DMS114 treated with DMSO at 0.1 percent for 48 hours (cell line): ENCODE data around the gene ABHD14A.
"Not testable (repeated sequence)": the region's sequence is repeated elsewhere in the genome, so short reads cannot be mapped to it uniquely, and the experiment has no call there.

ENCODE experiments used
- DNase-seq: peaks from one replicate; lab custom pipeline; 2025; ENCODE audit not compliant: unreplicated experiment; lab: John Stamatoyannopoulos, UW

ABHD14A gene

GRCh38 chr3:51970606-51971300 lies 4.1 kb upstream of the ABHD14A start:
- no peak for DNase-seq

GRCh38 chr3:51971350-51971749 lies 3.5 kb upstream of the ABHD14A start:
- no peak for DNase-seq

GRCh38 chr3:51974277-51974962 lies 444 bp upstream of the ABHD14A start:
- no peak for DNase-seq

- peak; percentile 41 for DNase-seq
These were observed 1.1 kb downstream of the ABHD14A start for GRCh38 chr3:51975852-51976549.

GRCh38 chr3:51977446-51978142 lies 2.7 kb downstream of the ABHD14A start:
- DNase-seq, result no peak

GRCh38 chr3:51978143-51978502 lies 3.3 kb downstream of the ABHD14A start:
- no peak for DNase-seq

- DNase-seq, result no peak
These were observed 5.4 kb downstream of the ABHD14A start for GRCh38 chr3:51980253-51980652.

GRCh38 chr3:51982352-51982837 lies 7.5 kb downstream of the ABHD14A start:
- no peak for DNase-seq

- DNase-seq, result peak; percentile 57
These were observed 8.1 kb downstream of the ABHD14A start, which contains the start of gene ACY1 for GRCh38 chr3:51982838-51983577. Gene ACY1 (plus strand): TSS chr3:51983535. CDS start chr3:51984065, 530 bp downstream.

- no peak for DNase-seq
These were observed 8.9 kb downstream of the ABHD14A start for GRCh38 chr3:51983578-51984268.

GRCh38 chr3:51984269-51984647 lies 9.4 kb downstream of the ABHD14A start:
- no peak for DNase-seq

- DNase-seq, result no peak
These were observed 10.2 kb downstream of the ABHD14A start for GRCh38 chr3:51985063-51985462.

- no peak for DNase-seq
These were observed 11.4 kb downstream of the ABHD14A start for GRCh38 chr3:51986010-51986947.

GRCh38 chr3:51987568-51987967 lies 12.7 kb downstream of the ABHD14A start:
- no peak for DNase-seq

- DNase-seq, result no peak
These were observed 13.7 kb downstream of the ABHD14A start for GRCh38 chr3:51988286-51989146.

GRCh38 chr3:51990501-51990971 lies 15.7 kb downstream of the ABHD14A start:
- DNase-seq, result not testable (repeated sequence)

GRCh38 chr3:51992017-51992682 lies 17.3 kb downstream of the ABHD14A start:
- no peak for DNase-seq
